NB4 (cell line): ENCODE data around the gene RABEPK.
"Not testable (repeated sequence)": the region's sequence is repeated elsewhere in the genome, so short reads cannot be mapped to it uniquely, and the experiment has no call there.

Experiments used
- DNase-seq: peaks from one replicate; pipeline ENCODE4 v3.0.0; 2010; ENCODE audit warnings: low read depth
- H3K4me3 ChIP-seq: one replicate; pipeline ENCODE4 v1.5.1; 2011; ENCODE audit warnings: mild to moderate bottlenecking, low read depth, low read length, moderate library complexity
- MYC ChIP-seq: IDR thresholded peaks from 2 replicates; pipeline ENCODE4 v1.6.1; 2011; ENCODE audit warnings: low read depth, low read length
- POLR2A ChIP-seq: IDR thresholded peaks from 2 replicates; pipeline ENCODE4 v1.6.1; 2011; ENCODE audit warnings: mild to moderate bottlenecking; ENCODE audit not compliant: insufficient read length; ENCODE audit errors: extremely low read depth
- TF ChIP-seq, protein P1 (sequence below): IDR thresholded peaks from one replicate; pipeline ENCODE4 v1.5.1; 2012; ENCODE audit warnings: low read depth, low read length
- TF ChIP-seq, protein P2 (sequence below): IDR thresholded peaks from 2 replicates; pipeline ENCODE4 v1.6.1; 2011; ENCODE audit warnings: low read depth, low read length

RABEPK gene

DNA sequence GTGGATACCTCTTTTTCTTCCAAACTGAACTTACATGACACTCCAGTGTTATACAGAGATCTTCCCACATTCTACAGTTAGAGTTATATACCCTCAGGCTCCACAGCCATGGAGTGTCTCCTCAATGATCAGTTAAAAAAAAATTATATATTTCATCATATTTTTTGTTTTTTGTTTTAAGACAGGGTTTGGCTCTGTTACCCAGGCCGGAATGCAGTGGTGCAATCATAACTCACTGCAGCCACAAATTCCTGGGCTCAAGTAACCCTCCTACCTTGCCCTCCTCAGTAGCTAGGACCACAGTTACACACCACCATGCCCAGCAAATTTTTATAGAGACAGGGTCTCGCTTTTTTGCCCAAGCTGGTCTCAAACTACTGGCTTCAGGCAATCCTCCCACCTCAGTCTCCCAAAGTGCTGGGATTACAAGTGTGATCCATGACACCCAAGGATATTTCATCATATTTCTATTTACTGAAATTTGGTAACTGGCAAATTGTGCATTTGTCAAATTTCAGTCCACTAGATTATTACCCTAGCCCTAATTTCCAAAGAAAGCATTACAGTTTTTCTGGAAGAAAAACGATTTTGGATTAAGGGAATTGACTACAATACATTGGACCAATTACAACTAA is 38.9 kb upstream of the RABEPK start:
- no peak for DNase-seq
- TF ChIP-seq POLR2A (no peak), MYC (no peak)
- TF ChIP-seq, protein P1, sequence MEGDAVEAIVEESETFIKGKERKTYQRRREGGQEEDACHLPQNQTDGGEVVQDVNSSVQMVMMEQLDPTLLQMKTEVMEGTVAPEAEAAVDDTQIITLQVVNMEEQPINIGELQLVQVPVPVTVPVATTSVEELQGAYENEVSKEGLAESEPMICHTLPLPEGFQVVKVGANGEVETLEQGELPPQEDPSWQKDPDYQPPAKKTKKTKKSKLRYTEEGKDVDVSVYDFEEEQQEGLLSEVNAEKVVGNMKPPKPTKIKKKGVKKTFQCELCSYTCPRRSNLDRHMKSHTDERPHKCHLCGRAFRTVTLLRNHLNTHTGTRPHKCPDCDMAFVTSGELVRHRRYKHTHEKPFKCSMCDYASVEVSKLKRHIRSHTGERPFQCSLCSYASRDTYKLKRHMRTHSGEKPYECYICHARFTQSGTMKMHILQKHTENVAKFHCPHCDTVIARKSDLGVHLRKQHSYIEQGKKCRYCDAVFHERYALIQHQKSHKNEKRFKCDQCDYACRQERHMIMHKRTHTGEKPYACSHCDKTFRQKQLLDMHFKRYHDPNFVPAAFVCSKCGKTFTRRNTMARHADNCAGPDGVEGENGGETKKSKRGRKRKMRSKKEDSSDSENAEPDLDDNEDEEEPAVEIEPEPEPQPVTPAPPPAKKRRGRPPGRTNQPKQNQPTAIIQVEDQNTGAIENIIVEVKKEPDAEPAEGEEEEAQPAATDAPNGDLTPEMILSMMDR: no peak
- TF ChIP-seq, protein P2, sequence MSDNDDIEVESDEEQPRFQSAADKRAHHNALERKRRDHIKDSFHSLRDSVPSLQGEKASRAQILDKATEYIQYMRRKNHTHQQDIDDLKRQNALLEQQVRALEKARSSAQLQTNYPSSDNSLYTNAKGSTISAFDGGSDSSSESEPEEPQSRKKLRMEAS: no peak
- H3K4me3 ChIP-seq: no peak overlapping the region

DNA sequence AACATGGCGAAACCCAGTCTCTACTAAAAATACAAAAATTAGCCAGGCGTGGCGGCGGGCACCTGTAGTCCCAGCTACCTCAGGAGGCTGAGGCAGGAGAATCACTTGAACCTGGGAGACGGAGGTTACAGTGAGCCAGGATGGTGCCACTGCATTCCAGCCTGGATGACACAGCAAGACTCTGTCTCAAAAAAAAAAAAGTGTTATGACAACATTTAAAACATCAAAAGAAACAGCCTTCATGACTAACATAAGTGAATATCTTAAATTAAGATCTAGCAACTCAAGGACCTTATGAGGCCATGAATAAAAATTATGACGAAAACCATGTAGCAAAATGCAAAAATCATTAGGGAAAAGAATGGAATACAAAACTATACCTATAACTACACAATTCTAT is 37.5 kb upstream of the RABEPK start:
- not testable (repeated sequence) for H3K4me3 ChIP-seq, DNase-seq

DNA sequence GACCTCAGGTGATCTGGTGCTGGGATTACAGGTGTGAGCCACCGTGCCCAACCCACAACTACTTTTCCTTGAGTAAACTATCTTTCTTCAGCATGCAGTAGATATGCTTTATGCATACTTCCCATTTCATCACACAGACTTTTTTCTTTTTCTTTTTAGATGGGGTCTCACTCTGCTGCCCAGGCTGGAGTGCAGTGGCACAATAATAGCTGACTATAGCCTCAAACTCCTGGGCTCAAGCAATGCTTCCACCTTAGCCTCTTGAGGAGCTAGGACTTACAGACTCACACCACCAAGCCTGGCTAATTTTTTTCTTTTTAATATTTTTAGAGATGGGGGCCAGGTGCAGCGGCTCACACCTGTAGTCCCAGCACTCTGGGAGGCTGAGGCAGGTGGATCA is 33.6 kb upstream of the RABEPK start:
- H3K4me3 ChIP-seq: no peak overlapping the region
- DNase-seq: no peak
- TF ChIP-seq POLR2A (no peak), MYC (no peak)
- TF ChIP-seq, protein P2: no peak
- TF ChIP-seq, protein P1: no peak

DNA sequence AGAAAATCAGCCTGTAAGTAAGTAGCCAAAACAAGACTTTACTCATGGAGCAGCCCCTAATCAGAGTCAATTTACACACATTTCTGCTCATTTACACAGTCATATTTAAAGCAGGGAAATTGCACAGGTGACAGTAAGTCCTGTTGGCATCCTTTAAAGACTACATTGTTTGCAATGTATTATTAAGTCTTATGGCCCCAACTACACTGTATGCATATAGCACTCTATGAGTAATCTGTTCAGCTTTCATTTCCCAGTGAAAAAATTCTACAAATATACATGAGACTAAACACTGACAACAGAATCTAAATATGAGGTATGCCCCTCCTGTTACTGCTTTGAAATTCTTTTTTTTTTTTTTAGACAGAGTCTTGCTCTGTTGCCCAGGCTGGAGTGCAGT is 30.4 kb upstream of the RABEPK start:
- DNase-seq: no peak
- no peak overlapping the region for H3K4me3 ChIP-seq
- TF ChIP-seq MYC (no peak), POLR2A (no peak)
- TF ChIP-seq, protein P1: no peak
- TF ChIP-seq, protein P2: no peak

DNA sequence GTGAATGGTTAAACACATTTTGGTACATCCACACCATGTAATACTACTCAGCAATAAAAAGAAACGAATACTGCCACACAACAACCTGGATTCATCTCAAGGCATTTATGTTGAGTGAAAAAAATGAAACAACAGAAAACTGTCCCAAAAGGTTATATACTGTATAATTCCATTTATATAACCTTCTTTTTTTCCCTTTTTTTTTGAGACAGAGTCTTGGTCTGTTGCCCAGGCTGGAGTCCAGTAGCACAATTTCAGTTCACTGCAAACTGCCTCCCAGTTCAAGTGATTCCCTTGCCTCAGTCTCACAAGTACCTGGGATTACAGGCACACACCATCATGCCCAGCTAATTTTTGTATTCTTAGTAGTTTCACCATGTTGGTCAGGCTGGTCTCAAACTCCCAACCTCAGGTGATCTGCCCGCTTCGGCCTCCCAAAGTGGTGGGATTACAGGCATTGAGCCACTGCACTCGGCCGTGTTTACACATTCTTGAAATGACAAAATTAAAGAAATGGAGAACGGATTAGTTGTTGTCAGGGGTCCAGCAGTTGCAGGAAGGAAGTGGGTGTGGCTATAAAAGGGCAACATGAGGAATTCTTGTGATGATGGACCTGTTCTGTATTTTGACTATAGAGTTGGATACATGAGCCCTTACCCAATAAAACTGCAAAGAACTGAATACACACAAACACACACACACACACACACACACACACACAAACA is 28.1 kb upstream of the RABEPK start:
- TF ChIP-seq, protein P1: no peak
- TF ChIP-seq, protein P2: no peak
- no peak for TF ChIP-seq POLR2A
- TF ChIP-seq MYC: no peak
- no peak overlapping the region for H3K4me3 ChIP-seq
- DNase-seq: no peak

DNA sequence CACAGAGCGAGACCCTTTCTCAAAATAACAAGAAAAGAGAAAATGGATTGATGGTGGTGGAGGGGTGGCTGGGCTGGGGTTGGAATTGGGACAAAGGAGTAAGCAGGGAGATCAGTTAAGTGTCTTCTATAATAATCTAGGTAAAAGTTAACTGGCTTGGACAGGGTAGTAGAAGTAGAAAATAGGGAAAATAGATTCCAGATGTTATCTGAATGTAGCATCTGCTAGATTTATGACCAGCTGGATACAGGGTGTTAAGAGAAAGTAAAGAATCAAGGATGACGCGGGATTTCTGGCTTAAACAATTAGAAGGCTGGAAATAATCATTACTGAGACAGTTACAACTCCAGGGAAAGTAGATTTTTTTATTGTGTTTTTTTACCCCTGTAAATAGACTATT is 23.7 kb upstream of the RABEPK start:
- H3K4me3 ChIP-seq: no peak overlapping the region
- DNase-seq: no peak
- TF ChIP-seq, protein P2: no peak
- TF ChIP-seq POLR2A (no peak), MYC (no peak)
- TF ChIP-seq, protein P1: no peak
